ENCODE measurements around the gene WNT7B. TPM values are rescaled to one million over a fixed set of nuclear protein-coding genes. Genes with fewer than 3 reads are reported as not detected.

WNT7B gene
- total RNA-seq, 3 donors from 2014 or later (not counting 1 experiment from before 2014, with no cell fraction given): not detected

- ATAC-seq: no peak
- H3K27me3 ChIP-seq (ENCODE audit: control insufficient read depth, insufficient read depth, low read length): peaks cover 12% of the 10 kb centered on the region
- intact Hi-C loops (cut with micrococcal nuclease): no loop called here
- no peak overlapping the region for H3K27ac ChIP-seq (ENCODE audit: low read length)
- DNase-seq: no peak
- TF ChIP-seq CTCF (IDR thresholded peaks at IDR 0.05): no peak
- Mint-ChIP-seq H3K36me3 (no peaks in the 10 kb centered on the region), H3K27ac (no peak overlapping the region), H3K27me3 (ENCODE audit: low read depth in 2 of 2) (peaks cover 5 to 7% of the 10 kb centered on the region in 2 donors), H3K9me3 (no peaks in the 10 kb centered on the region), H3K4me1 (no peaks in the 10 kb centered on the region), H3K4me3 (no peak overlapping the region)
- H3K4me3 ChIP-seq (ENCODE audit: low read length): no peak overlapping the region
- no peaks in the 10 kb centered on the region for H3K4me1 ChIP-seq (ENCODE audit: control insufficient read depth, insufficient read depth, low read length)
- 92% methylated on average over 27 of the region's 27 CpGs for WGBS (ENCODE audit: insufficient coverage)
- no peaks in the 10 kb centered on the region for H3K9me3 ChIP-seq (ENCODE audit: control insufficient read depth, insufficient read depth, low read length)
- H3K36me3 ChIP-seq (ENCODE audit: control insufficient read depth, insufficient read depth, low read length): no peaks in the 10 kb centered on the region
These were observed 88.5 kb downstream of the WNT7B start for GRCh38 chr22:45888221-45889092.

- intact Hi-C loops (cut with micrococcal nuclease): no loop called here
- Mint-ChIP-seq H3K36me3 (no peaks in the 10 kb centered on the region), H3K4me3 (no peak overlapping the region), H3K9me3 (no peaks in the 10 kb centered on the region), H3K27me3 (ENCODE audit: low read depth in 2 of 2) (peaks cover 7 to 11% of the 10 kb centered on the region in 2 donors), H3K27ac (no peak overlapping the region), H3K4me1 (no peaks in the 10 kb centered on the region)
- no peaks in the 10 kb centered on the region for H3K9me3 ChIP-seq (ENCODE audit: control insufficient read depth, insufficient read depth, low read length)
- no peak for TF ChIP-seq CTCF (IDR thresholded peaks at IDR 0.05)
- no peak overlapping the region for H3K4me3 ChIP-seq (ENCODE audit: low read length)
- 90% methylated on average over 22 of the region's 22 CpGs for WGBS (ENCODE audit: insufficient coverage)
- H3K4me1 ChIP-seq (ENCODE audit: control insufficient read depth, insufficient read depth, low read length): no peaks in the 10 kb centered on the region
- ATAC-seq: no peak
- no peaks in the 10 kb centered on the region for H3K36me3 ChIP-seq (ENCODE audit: control insufficient read depth, insufficient read depth, low read length)
- no peak for DNase-seq
- peaks cover 12% of the 10 kb centered on the region for H3K27me3 ChIP-seq (ENCODE audit: control insufficient read depth, insufficient read depth, low read length)
- H3K27ac ChIP-seq (ENCODE audit: low read length): no peak overlapping the region
These were observed 89.5 kb downstream of the WNT7B start for GRCh38 chr22:45887202-45888131.

- ATAC-seq (no peak), DNase-seq (no peak)
- H3K4me3 ChIP-seq (ENCODE audit: low read length): no peak overlapping the region
- H3K27ac ChIP-seq (ENCODE audit: low read length): no peak overlapping the region
- intact Hi-C loops (cut with micrococcal nuclease): no loop called here
- no peaks in the 10 kb centered on the region for H3K9me3 Mint-ChIP-seq
- no peak for TF ChIP-seq CTCF (IDR thresholded peaks at IDR 0.05)
- peaks cover 7 to 12% of the 10 kb centered on the region in 2 donors for H3K27me3 Mint-ChIP-seq (ENCODE audit: low read depth in 2 of 2)
- no peak overlapping the region for H3K27ac Mint-ChIP-seq
- no peaks in the 10 kb centered on the region for H3K9me3 ChIP-seq (ENCODE audit: control insufficient read depth, insufficient read depth, low read length)
- no peaks in the 10 kb centered on the region for H3K4me1 ChIP-seq (ENCODE audit: control insufficient read depth, insufficient read depth, low read length)
- no peak overlapping the region for H3K4me3 Mint-ChIP-seq
- no peaks in the 10 kb centered on the region for H3K36me3 Mint-ChIP-seq
- WGBS (ENCODE audit: insufficient coverage): 84% methylated on average over 7 of the region's 7 CpGs
- H3K27me3 ChIP-seq (ENCODE audit: control insufficient read depth, insufficient read depth, low read length): peaks cover 12% of the 10 kb centered on the region
- H3K4me1 Mint-ChIP-seq: no peaks in the 10 kb centered on the region
- H3K36me3 ChIP-seq (ENCODE audit: control insufficient read depth, insufficient read depth, low read length): no peaks in the 10 kb centered on the region
These were observed 90.4 kb downstream of the WNT7B start for GRCh38 chr22:45886540-45886939.
